CD4-positive, alpha-beta T cell treated with Interleukin-12 subunit alpha and Interleukin-12 subunit beta, for 1 hour (primary cell): ENCODE measurements around the gene TGIF2.
"Not testable (repeated sequence)": the region's sequence is repeated elsewhere in the genome, so short reads cannot be mapped to it uniquely, and the experiment has no call there.

Experiments
- DNase-seq: peaks from one replicate; pipeline ENCODE4 v3.0.0-alpha.2; 2020

TGIF2 gene

GRCh38 chr20:36620917-36621316 lies 47.5 kb downstream of the TGIF2 start:
- no peak for DNase-seq

GRCh38 chr20:36623444-36623843 lies 50.0 kb downstream of the TGIF2 start:
- no peak for DNase-seq

- no peak for DNase-seq
Observed at GRCh38 chr20:36624068-36624943, 50.9 kb downstream of the TGIF2 start.

GRCh38 chr20:36624944-36625324 lies 51.5 kb downstream of the TGIF2 start:
- DNase-seq, result no peak

GRCh38 chr20:36628076-36628475 lies 54.7 kb downstream of the TGIF2 start:
- DNase-seq, result peak; percentile 57

GRCh38 chr20:36629719-36630681 lies 56.6 kb downstream of the TGIF2 start:
- DNase-seq, result peak; percentile 56

GRCh38 chr20:36631646-36632045 lies 58.2 kb downstream of the TGIF2 start:
- DNase-seq, result no peak

GRCh38 chr20:36632147-36632486 lies 58.7 kb downstream of the TGIF2 start:
- no peak for DNase-seq

GRCh38 chr20:36632487-36633284 lies 59.3 kb downstream of the TGIF2 start:
- DNase-seq, result no peak

GRCh38 chr20:36633285-36633772 lies 59.9 kb downstream of the TGIF2 start:
- DNase-seq, result no peak

- DNase-seq, result no peak
Observed at GRCh38 chr20:36634342-36634741, 60.9 kb downstream of the TGIF2 start.

- not testable (repeated sequence) for DNase-seq
Observed at GRCh38 chr20:36638876-36639400, 65.5 kb downstream of the TGIF2 start.

- no peak for DNase-seq
Observed at GRCh38 chr20:36641506-36641843, 68.1 kb downstream of the TGIF2 start.

GRCh38 chr20:36642136-36642535 lies 68.7 kb downstream of the TGIF2 start:
- DNase-seq, result no peak
